Amygdala (tissue), 56 donors: ENCODE data around the gene KIFC1.
"Not testable (repeated sequence)": the region's sequence is repeated elsewhere in the genome, so short reads cannot be mapped to it uniquely, and the experiment has no call there.

Experiments
- DNase-seq, 56 donors: peaks; one replicate each; lab custom pipeline; 2025; lab: John Stamatoyannopoulos, UW

Gene KIFC1, protein sequence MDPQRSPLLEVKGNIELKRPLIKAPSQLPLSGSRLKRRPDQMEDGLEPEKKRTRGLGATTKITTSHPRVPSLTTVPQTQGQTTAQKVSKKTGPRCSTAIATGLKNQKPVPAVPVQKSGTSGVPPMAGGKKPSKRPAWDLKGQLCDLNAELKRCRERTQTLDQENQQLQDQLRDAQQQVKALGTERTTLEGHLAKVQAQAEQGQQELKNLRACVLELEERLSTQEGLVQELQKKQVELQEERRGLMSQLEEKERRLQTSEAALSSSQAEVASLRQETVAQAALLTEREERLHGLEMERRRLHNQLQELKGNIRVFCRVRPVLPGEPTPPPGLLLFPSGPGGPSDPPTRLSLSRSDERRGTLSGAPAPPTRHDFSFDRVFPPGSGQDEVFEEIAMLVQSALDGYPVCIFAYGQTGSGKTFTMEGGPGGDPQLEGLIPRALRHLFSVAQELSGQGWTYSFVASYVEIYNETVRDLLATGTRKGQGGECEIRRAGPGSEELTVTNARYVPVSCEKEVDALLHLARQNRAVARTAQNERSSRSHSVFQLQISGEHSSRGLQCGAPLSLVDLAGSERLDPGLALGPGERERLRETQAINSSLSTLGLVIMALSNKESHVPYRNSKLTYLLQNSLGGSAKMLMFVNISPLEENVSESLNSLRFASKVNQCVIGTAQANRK

GRCh38 chr6:33391278-33391921 is at the start of gene KIFC1:
KIFC1 (plus strand) TSS chr6:33391823; CDS start chr6:33391986, 163 bp downstream.
- peak; percentile 90 to 100 (median 99) for DNase-seq

GRCh38 chr6:33343606-33343952 is 48.0 kb upstream of the KIFC1 start:
- DNase-seq: not testable (repeated sequence)

DNA sequence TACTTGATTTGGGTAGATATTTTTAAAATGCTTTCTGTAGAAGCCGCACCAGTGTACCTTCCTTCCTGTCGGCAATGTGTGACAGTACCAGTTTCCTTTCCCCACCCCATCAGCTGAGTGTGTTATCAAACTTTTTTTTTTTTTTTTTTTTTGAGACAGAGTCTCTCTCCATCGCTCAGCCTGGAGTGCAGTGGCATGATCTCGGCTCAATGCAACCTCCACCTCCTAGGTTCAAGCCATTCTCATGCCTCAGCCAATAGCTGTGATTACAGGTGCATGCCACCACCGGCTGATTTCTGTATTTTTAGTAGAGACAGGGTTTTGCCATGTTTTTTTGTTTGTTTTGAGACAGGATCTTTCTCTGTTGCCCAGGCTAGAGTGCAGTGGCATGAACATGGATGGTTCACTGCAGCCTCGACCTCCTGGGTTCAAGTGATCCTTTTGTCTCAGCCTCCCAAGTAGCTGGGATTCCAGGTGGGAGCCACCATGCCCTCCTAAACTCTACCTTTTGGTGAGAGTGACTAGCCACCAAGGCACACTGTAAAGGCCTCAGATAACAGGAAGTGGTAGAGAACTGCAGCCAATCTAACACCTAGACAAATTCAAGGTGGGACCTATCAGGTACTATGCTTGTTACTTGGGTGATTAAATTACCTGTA is 47.5 kb upstream of the KIFC1 start:
- no peak for DNase-seq

GRCh38 chr6:33344701-33345697 is 46.6 kb upstream of the KIFC1 start:
- DNase-seq: peak in 18 of 56 donors; percentile 1 to 41 (median 6)

DNA sequence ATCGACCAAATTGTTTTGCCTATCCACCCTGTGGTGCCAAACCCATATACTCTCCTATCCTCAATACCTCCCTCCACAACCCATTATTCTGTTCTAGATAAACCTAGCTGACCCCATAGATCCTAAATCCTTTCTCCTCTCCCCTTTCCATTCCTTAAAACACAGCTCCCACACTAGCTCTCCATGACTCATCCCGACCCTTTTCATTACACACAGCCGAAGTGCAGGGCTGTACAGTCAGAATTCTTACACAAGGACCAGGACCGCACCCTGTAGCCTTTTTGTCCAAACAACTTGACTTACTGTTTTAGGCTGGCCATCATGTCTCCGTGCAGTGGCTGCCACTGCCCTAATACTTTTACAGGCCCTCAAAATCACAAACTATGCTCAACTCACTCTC is 44.7 kb upstream of the KIFC1 start:
- DNase-seq: not testable (repeated sequence)

DNA sequence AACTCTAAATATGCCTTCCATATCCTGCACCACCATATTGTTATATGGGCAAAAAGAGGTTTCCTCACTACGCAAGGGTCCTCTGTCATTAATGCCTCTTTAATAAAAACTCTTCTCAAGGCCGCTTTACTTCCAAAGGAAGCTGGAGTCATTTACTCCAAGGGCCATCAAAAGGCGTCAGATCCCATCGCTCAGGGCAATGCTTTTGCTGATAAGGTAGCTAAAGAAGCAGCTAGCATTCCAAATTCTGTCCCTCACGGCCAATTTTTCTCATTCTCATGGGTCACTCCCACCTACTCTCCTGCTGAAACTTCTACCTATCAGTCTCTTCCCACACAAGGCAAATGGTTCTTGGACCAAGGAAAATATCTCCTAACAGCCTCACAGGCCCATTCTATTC is 43.8 kb upstream of the KIFC1 start:
- DNase-seq: no peak

- not testable (repeated sequence) for DNase-seq
Measured at GRCh38 chr6:33355860-33356259, 35.8 kb upstream of the KIFC1 start.

DNA sequence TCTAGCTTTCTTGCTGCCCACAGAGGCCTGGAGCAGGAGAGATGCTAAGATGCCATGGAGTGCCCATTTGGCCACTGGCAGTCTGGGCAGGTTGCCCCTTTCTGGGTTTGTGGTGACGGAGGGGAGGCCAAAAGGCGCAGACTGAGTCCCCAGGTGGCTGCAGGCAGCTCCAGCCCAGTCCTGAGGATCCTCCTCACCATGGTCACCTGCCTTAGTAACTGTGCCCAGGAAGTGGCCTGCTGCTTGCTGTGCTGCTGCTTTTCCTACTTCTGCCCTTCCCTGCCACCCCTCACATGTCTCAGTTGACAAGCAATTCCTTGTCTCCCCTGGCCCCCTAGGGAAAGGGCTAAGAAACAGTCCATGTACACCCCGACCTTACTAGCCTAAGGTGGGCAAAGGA is 35.3 kb upstream of the KIFC1 start:
- DNase-seq: no peak

- DNase-seq: not testable (repeated sequence)
Measured at GRCh38 chr6:33357160-33357871, 34.3 kb upstream of the KIFC1 start.

- no peak for DNase-seq
Measured at GRCh38 chr6:33359331-33359730, 32.3 kb upstream of the KIFC1 start.

DNA sequence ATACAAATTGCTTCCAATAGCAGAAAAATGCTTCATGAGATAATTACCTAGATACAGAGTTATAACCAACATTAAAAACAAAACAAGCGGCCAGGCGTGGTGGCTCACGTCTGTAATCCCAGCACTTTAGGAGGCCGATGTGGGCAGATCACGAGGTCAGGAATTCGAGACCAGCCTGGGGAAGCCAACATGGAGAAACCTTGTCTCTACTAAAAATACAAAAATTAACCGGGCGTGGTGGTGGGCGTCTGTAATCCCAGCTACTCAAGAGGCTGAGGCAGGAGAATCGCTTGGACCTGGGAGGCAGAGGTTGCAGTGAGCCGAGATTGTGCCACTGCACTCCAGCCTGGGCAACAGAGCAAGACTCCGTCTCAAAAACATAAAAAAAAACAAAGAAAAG is 28.1 kb upstream of the KIFC1 start:
- not testable (repeated sequence) for DNase-seq

GRCh38 chr6:33364475-33365205 is 27.0 kb upstream of the KIFC1 start:
- DNase-seq: not testable (repeated sequence)

DNA sequence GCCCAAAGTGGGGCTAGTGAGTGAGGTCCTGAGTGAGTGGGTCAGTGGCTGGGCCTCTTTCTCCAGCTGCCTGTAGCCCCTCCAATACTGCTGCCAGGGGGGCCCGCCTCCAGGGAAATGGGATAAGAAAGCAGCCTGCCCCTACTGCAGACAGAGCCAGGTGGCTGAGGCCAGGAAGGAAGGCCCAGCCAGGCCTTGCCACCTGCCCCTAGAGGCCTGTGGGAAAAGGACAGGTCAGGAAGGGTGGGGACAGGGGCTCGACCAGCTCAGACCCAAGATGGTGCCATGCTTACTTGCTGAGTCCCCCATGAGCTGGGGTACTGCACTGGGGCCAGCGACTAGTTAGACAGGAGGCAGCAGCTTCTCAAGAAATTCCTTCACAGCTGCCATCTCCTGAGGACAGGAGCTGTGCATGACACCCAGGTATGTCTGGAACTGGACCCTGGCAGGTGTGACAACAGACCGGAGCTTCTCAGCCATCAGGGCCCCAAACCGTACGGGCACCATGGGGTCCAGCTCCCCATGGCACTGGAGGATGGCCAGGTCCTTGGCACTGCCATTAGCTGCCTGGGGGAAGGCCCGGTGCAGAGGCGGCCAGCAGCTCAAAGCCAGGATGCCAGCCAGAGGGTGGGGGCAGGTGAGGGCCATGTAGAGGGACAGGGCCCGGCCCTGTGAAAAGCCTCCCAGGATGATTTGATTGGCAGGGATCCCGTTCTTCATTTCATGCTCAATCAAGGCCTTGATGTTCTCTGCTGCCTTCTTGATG is 26.2 kb upstream of the KIFC1 start:
- not testable (repeated sequence) for DNase-seq

GRCh38 chr6:33367009-33367714 is 24.5 kb upstream of the KIFC1 start:
- no peak for DNase-seq

DNA sequence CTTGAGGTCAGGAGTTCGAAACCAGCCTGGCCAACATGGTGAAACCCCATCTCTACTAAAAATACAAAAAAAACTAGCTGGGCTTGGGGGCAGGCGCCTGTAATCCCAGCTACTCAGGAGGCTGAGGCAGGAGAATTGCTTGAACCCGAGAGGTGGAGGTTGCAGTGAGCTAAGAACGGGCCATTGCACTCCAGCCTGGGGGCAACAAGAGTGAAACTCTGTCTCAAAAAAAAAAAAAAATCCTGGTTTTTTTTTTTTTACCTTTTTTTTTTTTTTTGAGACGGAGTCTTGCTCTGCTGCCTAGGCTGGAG is 24.0 kb upstream of the KIFC1 start:
- DNase-seq: not testable (repeated sequence)

DNA sequence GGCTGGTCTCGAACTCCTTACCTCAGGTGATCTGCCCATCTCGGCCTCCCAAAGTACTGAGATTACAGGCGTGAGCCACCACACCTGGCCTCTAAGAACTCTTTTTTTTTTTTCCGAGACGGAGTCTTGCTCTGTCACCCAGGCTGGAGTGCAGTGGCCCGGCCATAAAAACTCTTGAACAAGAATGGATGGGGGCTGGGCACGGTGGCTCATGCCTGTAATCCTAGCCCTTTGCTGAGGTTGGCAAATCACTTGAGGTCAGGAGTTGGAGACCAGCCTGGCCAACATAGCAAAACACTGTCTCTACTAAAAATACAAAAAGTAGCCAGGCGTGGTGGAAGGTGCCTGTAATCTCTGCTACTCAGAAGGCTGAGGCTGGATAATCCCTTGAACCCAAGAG is 19.7 kb upstream of the KIFC1 start:
- not testable (repeated sequence) for DNase-seq

GRCh38 chr6:33372526-33373123 is 19.0 kb upstream of the KIFC1 start:
- no peak for DNase-seq
